HL-60 (cell line): ENCODE data around the gene DIAPH3.

Experiments
- DNase-seq, 2 experiments: peaks; one replicate each; pipeline ENCODE4 v3.0.0-alpha.2; 2010 to 2020; ENCODE audit warnings: low read depth in 1 of 2, low spot score in 1 of 2
- H3K27ac ChIP-seq: fragments of 250-450 bp; sonication (Bioruptor Pico); replicated peaks from 2 replicates; pipeline ENCODE4 v1.5.1; 2020; ENCODE audit warnings: mild to moderate bottlenecking, moderate library complexity
- H3K27me3 ChIP-seq: fragments of 250-450 bp; sonication (Bioruptor Pico); 2 replicates; pipeline ENCODE4 v1.5.1; 2021; ENCODE audit warnings: mild to moderate bottlenecking, moderate library complexity; ENCODE audit not compliant: insufficient read depth, poor library complexity, severe bottlenecking
- H3K4me3 ChIP-seq: replicated peaks from 2 replicates; pipeline ENCODE4 v1.5.1; 2011; ENCODE audit warnings: mild to moderate bottlenecking, control low read depth, low read length; ENCODE audit not compliant: insufficient read depth
- GABPA ChIP-seq: IDR thresholded peaks from 2 replicates; pipeline ENCODE4 v1.6.1; 2012; ENCODE audit warnings: low read depth
- POLR2AphosphoS5 ChIP-seq: IDR thresholded peaks from 2 replicates; pipeline ENCODE4 v1.6.1; 2012; ENCODE audit warnings: low read depth
- SPI1 ChIP-seq: IDR thresholded peaks from 2 replicates; pipeline ENCODE4 v1.6.1; 2012; ENCODE audit warnings: low read depth, mild to moderate bottlenecking, borderline replicate concordance
- TF ChIP-seq, protein P1 (sequence below): IDR thresholded peaks from 2 replicates; pipeline ENCODE4 v1.6.1; 2012; ENCODE audit warnings: low read depth; ENCODE audit not compliant: insufficient replicate concordance
- TF ChIP-seq, protein P2 (sequence below): IDR thresholded peaks from one replicate; pipeline ENCODE4 v1.5.1; 2011; ENCODE audit warnings: low read length, control low read depth, inconsistent platforms; ENCODE audit not compliant: insufficient read depth

The DIAPH3 gene

DNA sequence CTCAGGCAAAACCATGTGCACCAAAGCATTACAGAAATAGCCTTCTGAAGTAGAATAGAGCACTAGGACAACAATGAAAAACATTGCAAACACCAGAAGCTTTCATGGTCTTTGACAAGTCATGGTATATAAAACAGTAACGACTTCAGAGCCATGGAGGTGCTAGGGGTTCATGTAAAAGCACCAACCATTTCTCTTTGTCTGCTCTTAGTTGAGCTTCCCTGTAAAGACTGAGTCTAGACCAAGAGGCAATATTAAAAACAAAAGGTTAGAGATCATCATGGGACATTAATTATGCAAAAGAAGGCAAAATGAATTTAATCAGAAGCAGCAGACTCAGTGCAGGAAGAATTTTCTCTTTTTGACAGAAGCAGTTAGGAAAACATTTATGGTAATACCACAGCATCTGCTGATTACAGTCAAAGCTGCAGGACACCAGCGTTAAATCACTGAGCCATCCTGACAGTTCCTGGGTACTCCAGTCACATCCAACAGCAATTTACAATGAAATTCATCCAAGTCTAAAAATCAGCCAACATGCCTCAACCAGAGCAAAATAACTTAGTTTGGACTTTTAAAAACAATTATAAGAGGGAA, 476.8 kb downstream of the DIAPH3 start:
- Histone ChIP-seq H3K4me3 (no peak overlapping the region), H3K27me3 (no peaks in the 10 kb centered on the region), H3K27ac (no peak overlapping the region)
- no peak for DNase-seq
- TF ChIP-seq POLR2AphosphoS5, result no peak
- TF ChIP-seq GABPA, result no peak
- TF ChIP-seq, protein P1, sequence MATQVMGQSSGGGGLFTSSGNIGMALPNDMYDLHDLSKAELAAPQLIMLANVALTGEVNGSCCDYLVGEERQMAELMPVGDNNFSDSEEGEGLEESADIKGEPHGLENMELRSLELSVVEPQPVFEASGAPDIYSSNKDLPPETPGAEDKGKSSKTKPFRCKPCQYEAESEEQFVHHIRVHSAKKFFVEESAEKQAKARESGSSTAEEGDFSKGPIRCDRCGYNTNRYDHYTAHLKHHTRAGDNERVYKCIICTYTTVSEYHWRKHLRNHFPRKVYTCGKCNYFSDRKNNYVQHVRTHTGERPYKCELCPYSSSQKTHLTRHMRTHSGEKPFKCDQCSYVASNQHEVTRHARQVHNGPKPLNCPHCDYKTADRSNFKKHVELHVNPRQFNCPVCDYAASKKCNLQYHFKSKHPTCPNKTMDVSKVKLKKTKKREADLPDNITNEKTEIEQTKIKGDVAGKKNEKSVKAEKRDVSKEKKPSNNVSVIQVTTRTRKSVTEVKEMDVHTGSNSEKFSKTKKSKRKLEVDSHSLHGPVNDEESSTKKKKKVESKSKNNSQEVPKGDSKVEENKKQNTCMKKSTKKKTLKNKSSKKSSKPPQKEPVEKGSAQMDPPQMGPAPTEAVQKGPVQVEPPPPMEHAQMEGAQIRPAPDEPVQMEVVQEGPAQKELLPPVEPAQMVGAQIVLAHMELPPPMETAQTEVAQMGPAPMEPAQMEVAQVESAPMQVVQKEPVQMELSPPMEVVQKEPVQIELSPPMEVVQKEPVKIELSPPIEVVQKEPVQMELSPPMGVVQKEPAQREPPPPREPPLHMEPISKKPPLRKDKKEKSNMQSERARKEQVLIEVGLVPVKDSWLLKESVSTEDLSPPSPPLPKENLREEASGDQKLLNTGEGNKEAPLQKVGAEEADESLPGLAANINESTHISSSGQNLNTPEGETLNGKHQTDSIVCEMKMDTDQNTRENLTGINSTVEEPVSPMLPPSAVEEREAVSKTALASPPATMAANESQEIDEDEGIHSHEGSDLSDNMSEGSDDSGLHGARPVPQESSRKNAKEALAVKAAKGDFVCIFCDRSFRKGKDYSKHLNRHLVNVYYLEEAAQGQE, result no peak
- TF ChIP-seq, protein P2, sequence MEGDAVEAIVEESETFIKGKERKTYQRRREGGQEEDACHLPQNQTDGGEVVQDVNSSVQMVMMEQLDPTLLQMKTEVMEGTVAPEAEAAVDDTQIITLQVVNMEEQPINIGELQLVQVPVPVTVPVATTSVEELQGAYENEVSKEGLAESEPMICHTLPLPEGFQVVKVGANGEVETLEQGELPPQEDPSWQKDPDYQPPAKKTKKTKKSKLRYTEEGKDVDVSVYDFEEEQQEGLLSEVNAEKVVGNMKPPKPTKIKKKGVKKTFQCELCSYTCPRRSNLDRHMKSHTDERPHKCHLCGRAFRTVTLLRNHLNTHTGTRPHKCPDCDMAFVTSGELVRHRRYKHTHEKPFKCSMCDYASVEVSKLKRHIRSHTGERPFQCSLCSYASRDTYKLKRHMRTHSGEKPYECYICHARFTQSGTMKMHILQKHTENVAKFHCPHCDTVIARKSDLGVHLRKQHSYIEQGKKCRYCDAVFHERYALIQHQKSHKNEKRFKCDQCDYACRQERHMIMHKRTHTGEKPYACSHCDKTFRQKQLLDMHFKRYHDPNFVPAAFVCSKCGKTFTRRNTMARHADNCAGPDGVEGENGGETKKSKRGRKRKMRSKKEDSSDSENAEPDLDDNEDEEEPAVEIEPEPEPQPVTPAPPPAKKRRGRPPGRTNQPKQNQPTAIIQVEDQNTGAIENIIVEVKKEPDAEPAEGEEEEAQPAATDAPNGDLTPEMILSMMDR, result no peak
- TF ChIP-seq SPI1, result no peak

DNA sequence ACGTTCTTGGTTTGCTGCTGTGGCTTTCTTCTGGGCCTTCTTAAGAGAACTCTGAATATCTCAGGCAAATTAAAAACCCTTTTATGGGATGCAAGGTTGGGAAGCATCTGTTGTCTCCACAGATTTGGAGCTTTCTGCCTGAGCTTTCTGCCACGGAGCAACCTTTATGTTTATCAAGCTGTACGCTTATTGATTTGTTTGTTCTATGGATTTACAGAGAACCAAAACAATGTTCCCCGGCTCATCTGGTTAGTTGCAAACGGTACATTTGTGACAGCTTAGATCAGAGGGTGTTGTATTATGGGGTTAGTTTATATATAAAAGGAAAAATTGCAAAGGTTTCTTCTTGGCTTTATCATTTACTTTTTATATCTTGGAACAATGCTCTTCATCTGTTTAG, 479.6 kb downstream of the DIAPH3 start:
- DNase-seq, result no peak
- H3K27ac ChIP-seq, result no peak overlapping the region
- no peaks in the 10 kb centered on the region for H3K27me3 ChIP-seq
- H3K4me3 ChIP-seq, result no peak overlapping the region
- TF ChIP-seq SPI1 (no peak), GABPA (no peak), POLR2AphosphoS5 (no peak)
- TF ChIP-seq, protein P1, result no peak
- TF ChIP-seq, protein P2, result no peak

- Histone ChIP-seq H3K4me3 (no peak overlapping the region), H3K27me3 (no peaks in the 10 kb centered on the region), H3K27ac (no peak overlapping the region)
- no peak for DNase-seq
- no peak for TF ChIP-seq POLR2AphosphoS5
- no peak for TF ChIP-seq GABPA
- TF ChIP-seq, protein P2, result no peak
- TF ChIP-seq, protein P1, result no peak
- no peak for TF ChIP-seq SPI1
Measured at GRCh38 chr13:59681636-59682311, 482.0 kb downstream of the DIAPH3 start.
